ENCODE results near the gene OXCT1. TPM values are rescaled to one million over a fixed set of nuclear protein-coding genes. Genes with fewer than 3 reads are reported as not detected.

The OXCT1 gene
- total and polyA plus RNA-seq, 2 of the 13 experiments (the other 11 are each of a cell fraction or from before 2014, with no cell fraction given) = 0.92 to 4.7 TPM

GRCh38 chr5:41869724-41870626 lies at the start of gene OXCT1 (continued):
- TF ChIP-seq KLF13 (CRISPR knock-in tag; IDR thresholded peaks at IDR 0.05) (no peak), ZNF687 (CRISPR knock-in tag; IDR thresholded peaks at IDR 0.05) (peak; percentile 76), ZFP36 (IDR thresholded peaks at IDR 0.05; ENCODE audit: borderline replicate concordance, low read depth, low read length, partially characterized antibody) (no peak), NAIF1 (CRISPR knock-in tag; IDR thresholded peaks at IDR 0.05; ENCODE audit: borderline replicate concordance) (no peak), ZNF407 (CRISPR knock-in tag; IDR thresholded peaks at IDR 0.05; ENCODE audit: not compliant biosample characterization) (no peak), SMAD1 (CRISPR knock-in tag; IDR thresholded peaks at IDR 0.05; ENCODE audit: borderline replicate concordance, low read depth) (no peak), MAFF (IDR thresholded peaks at IDR 0.05; ENCODE audit: low read depth, low read length) (no peak), NR3C1 (CRISPR knock-in tag; IDR thresholded peaks at IDR 0.05) (no peak), JUN (CRISPR knock-in tag; IDR thresholded peaks at IDR 0.05) (no peak), ZNF24 (IDR thresholded peaks at IDR 0.05) (no peak), YY1 (IDR thresholded peaks at IDR 0.05; ENCODE audit: insufficient read depth, insufficient replicate concordance, low read depth, low read length) (peak; percentile 40), ZNF280D (CRISPR knock-in tag; IDR thresholded peaks at IDR 0.05) (no peak)
